Measurements from ENCODE around the gene TEDDM1.
"Not testable (repeated sequence)": the region's sequence is repeated elsewhere in the genome, so short reads cannot be mapped to it uniquely, and the experiment has no call there.

The TEDDM1 gene

GRCh38 chr1:182400567-182400966 is at the start of gene TEDDM1:
Gene TEDDM1, minus strand, starts transcription at chr1:182400667. Its CDS starts 182 bp downstream, at chr1:182400485.
- Histone ChIP-seq H3K9me3 (ENCODE audit: control insufficient read depth, insufficient read depth, low read length) (no peaks in the 10 kb centered on the region), H3K4me1 (ENCODE audit: insufficient read depth, low read length) (no peaks in the 10 kb centered on the region), H3K9ac (ENCODE audit: low read depth, low read length) (no peak within 1 kb of the TSS), H3K36me3 (ENCODE audit: insufficient read depth, low read length) (no peaks in the 10 kb centered on the region)

GRCh38 chr1:182450087-182450486 is 49.6 kb upstream of the TEDDM1 start, which contains the start of gene RGSL1:
Gene RGSL1, plus strand, starts transcription at chr1:182450146. Its CDS starts 20 bp downstream, at chr1:182450166.
- Histone ChIP-seq H3K4me1 (ENCODE audit: insufficient read depth, low read length) (no peaks in the 10 kb centered on the region), H3K9me3 (ENCODE audit: control insufficient read depth, insufficient read depth, low read length) (no peaks in the 10 kb centered on the region), H3K9ac (ENCODE audit: low read depth, low read length) (no peak within 1 kb of the TSS), H3K36me3 (ENCODE audit: insufficient read depth, low read length) (no peaks in the 10 kb centered on the region)

- Histone ChIP-seq H3K36me3 (ENCODE audit: insufficient read depth, low read length) (no peaks in the 10 kb centered on the region), H3K9me3 (ENCODE audit: control insufficient read depth, insufficient read depth, low read length) (no peaks in the 10 kb centered on the region), H3K9ac (ENCODE audit: low read depth, low read length) (no peak overlapping the region), H3K4me1 (ENCODE audit: insufficient read depth, low read length) (no peaks in the 10 kb centered on the region)
Observed at GRCh38 chr1:182447660-182448059, 47.2 kb upstream of the TEDDM1 start.

GRCh38 chr1:182447124-182447523 is 46.7 kb upstream of the TEDDM1 start:
- H3K9me3 ChIP-seq (ENCODE audit: control insufficient read depth, insufficient read depth, low read length); H3K36me3 ChIP-seq (ENCODE audit: insufficient read depth, low read length); H3K9ac ChIP-seq (ENCODE audit: low read depth, low read length); H3K4me1 ChIP-seq (ENCODE audit: insufficient read depth, low read length): not testable (repeated sequence)

- no peak overlapping the region for H3K9ac ChIP-seq (ENCODE audit: low read depth, low read length)
Observed at GRCh38 chr1:182446033-182446669, 45.7 kb upstream of the TEDDM1 start.

GRCh38 chr1:182444497-182444896 is 44.0 kb upstream of the TEDDM1 start:
- Histone ChIP-seq H3K9me3 (ENCODE audit: control insufficient read depth, insufficient read depth, low read length) (no peaks in the 10 kb centered on the region), H3K4me1 (ENCODE audit: insufficient read depth, low read length) (no peaks in the 10 kb centered on the region), H3K36me3 (ENCODE audit: insufficient read depth, low read length) (no peaks in the 10 kb centered on the region), H3K9ac (ENCODE audit: low read depth, low read length) (no peak overlapping the region)

More at GRCh38 chr1:182446033-182446669, 45.7 kb upstream of the TEDDM1 start:
- no peaks in the 10 kb centered on the region for H3K4me1 ChIP-seq (ENCODE audit: insufficient read depth, low read length)
- H3K9me3 ChIP-seq (ENCODE audit: control insufficient read depth, insufficient read depth, low read length), result no peaks in the 10 kb centered on the region
- H3K36me3 ChIP-seq (ENCODE audit: insufficient read depth, low read length), result no peaks in the 10 kb centered on the region

- no peaks in the 10 kb centered on the region for H3K4me1 ChIP-seq (ENCODE audit: insufficient read depth, low read length)
- no peaks in the 10 kb centered on the region for H3K36me3 ChIP-seq (ENCODE audit: insufficient read depth, low read length)
- H3K9me3 ChIP-seq (ENCODE audit: control insufficient read depth, insufficient read depth, low read length), result peaks cover 6% of the 10 kb centered on the region; the same call in 1 of the 2 replicates
- H3K9ac ChIP-seq (ENCODE audit: low read depth, low read length), result no peak overlapping the region
Observed at GRCh38 chr1:182442333-182442732, 41.9 kb upstream of the TEDDM1 start.

GRCh38 chr1:182441719-182442118 is 41.3 kb upstream of the TEDDM1 start:
- H3K9me3 ChIP-seq (ENCODE audit: control insufficient read depth, insufficient read depth, low read length), result peaks cover 6% of the 10 kb centered on the region; the same call in 1 of the 2 replicates
- H3K36me3 ChIP-seq (ENCODE audit: insufficient read depth, low read length), result no peaks in the 10 kb centered on the region; the same call in 1 of the 2 replicates
- no peaks in the 10 kb centered on the region for H3K4me1 ChIP-seq (ENCODE audit: insufficient read depth, low read length)
- H3K9ac ChIP-seq (ENCODE audit: low read depth, low read length), result no peak overlapping the region

- Histone ChIP-seq H3K36me3 (ENCODE audit: insufficient read depth, low read length) (no peaks in the 10 kb centered on the region; the same call in 1 of the 2 replicates), H3K9ac (ENCODE audit: low read depth, low read length) (no peak overlapping the region), H3K4me1 (ENCODE audit: insufficient read depth, low read length) (no peaks in the 10 kb centered on the region), H3K9me3 (ENCODE audit: control insufficient read depth, insufficient read depth, low read length) (peaks cover 6% of the 10 kb centered on the region; the same call in 1 of the 2 replicates)
Observed at GRCh38 chr1:182438326-182438725, 37.9 kb upstream of the TEDDM1 start.

GRCh38 chr1:182433580-182433979 is 33.1 kb upstream of the TEDDM1 start:
- Histone ChIP-seq H3K9ac (ENCODE audit: low read depth, low read length) (no peak overlapping the region), H3K9me3 (ENCODE audit: control insufficient read depth, insufficient read depth, low read length) (peaks cover 6% of the 10 kb centered on the region; the same call in 1 of the 2 replicates), H3K36me3 (ENCODE audit: insufficient read depth, low read length) (no peaks in the 10 kb centered on the region; the same call in 1 of the 2 replicates), H3K4me1 (ENCODE audit: insufficient read depth, low read length) (no peaks in the 10 kb centered on the region)

GRCh38 chr1:182431278-182431677 is 30.8 kb upstream of the TEDDM1 start:
- Histone ChIP-seq H3K36me3 (ENCODE audit: insufficient read depth, low read length) (no peaks in the 10 kb centered on the region), H3K9me3 (ENCODE audit: control insufficient read depth, insufficient read depth, low read length) (no peaks in the 10 kb centered on the region), H3K9ac (ENCODE audit: low read depth, low read length) (no peak overlapping the region), H3K4me1 (ENCODE audit: insufficient read depth, low read length) (no peaks in the 10 kb centered on the region)

GRCh38 chr1:182430263-182431068 is 30.0 kb upstream of the TEDDM1 start:
- no peak overlapping the region for H3K9ac ChIP-seq (ENCODE audit: low read depth, low read length)

GRCh38 chr1:182428043-182428442 is 27.6 kb upstream of the TEDDM1 start:
- H3K36me3 ChIP-seq (ENCODE audit: insufficient read depth, low read length), result no peaks in the 10 kb centered on the region
- no peak overlapping the region for H3K9ac ChIP-seq (ENCODE audit: low read depth, low read length)
- H3K4me1 ChIP-seq (ENCODE audit: insufficient read depth, low read length), result no peaks in the 10 kb centered on the region
- no peaks in the 10 kb centered on the region for H3K9me3 ChIP-seq (ENCODE audit: control insufficient read depth, insufficient read depth, low read length)

More at GRCh38 chr1:182430263-182431068, 30.0 kb upstream of the TEDDM1 start:
- Histone ChIP-seq H3K9me3 (ENCODE audit: control insufficient read depth, insufficient read depth, low read length) (no peaks in the 10 kb centered on the region), H3K4me1 (ENCODE audit: insufficient read depth, low read length) (no peaks in the 10 kb centered on the region), H3K36me3 (ENCODE audit: insufficient read depth, low read length) (no peaks in the 10 kb centered on the region)

GRCh38 chr1:182426442-182427430 is 26.3 kb upstream of the TEDDM1 start:
- Histone ChIP-seq H3K9ac (ENCODE audit: low read depth, low read length) (no peak overlapping the region), H3K36me3 (ENCODE audit: insufficient read depth, low read length) (no peaks in the 10 kb centered on the region), H3K9me3 (ENCODE audit: control insufficient read depth, insufficient read depth, low read length) (no peaks in the 10 kb centered on the region), H3K4me1 (ENCODE audit: insufficient read depth, low read length) (no peaks in the 10 kb centered on the region)
